CD4-positive, alpha-beta T cell treated with Interleukin-21 for 1 hour (primary cell): Measurements from ENCODE around the gene ADAMTS6.
"Not testable (repeated sequence)": the region's sequence is repeated elsewhere in the genome, so short reads cannot be mapped to it uniquely, and the experiment has no call there.

ENCODE experiments used
- DNase-seq: peaks from one replicate; pipeline ENCODE4 v3.0.0-alpha.2; 2020

ADAMTS6 gene, protein sequence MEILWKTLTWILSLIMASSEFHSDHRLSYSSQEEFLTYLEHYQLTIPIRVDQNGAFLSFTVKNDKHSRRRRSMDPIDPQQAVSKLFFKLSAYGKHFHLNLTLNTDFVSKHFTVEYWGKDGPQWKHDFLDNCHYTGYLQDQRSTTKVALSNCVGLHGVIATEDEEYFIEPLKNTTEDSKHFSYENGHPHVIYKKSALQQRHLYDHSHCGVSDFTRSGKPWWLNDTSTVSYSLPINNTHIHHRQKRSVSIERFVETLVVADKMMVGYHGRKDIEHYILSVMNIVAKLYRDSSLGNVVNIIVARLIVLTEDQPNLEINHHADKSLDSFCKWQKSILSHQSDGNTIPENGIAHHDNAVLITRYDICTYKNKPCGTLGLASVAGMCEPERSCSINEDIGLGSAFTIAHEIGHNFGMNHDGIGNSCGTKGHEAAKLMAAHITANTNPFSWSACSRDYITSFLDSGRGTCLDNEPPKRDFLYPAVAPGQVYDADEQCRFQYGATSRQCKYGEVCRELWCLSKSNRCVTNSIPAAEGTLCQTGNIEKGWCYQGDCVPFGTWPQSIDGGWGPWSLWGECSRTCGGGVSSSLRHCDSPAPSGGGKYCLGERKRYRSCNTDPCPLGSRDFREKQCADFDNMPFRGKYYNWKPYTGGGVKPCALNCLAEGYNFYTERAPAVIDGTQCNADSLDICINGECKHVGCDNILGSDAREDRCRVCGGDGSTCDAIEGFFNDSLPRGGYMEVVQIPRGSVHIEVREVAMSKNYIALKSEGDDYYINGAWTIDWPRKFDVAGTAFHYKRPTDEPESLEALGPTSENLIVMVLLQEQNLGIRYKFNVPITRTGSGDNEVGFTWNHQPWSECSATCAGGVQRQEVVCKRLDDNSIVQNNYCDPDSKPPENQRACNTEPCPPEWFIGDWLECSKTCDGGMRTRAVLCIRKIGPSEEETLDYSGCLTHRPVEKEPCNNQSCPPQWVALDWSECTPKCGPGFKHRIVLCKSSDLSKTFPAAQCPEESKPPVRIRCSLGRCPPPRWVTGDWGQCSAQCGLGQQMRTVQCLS (N-terminal part only)

DNA sequence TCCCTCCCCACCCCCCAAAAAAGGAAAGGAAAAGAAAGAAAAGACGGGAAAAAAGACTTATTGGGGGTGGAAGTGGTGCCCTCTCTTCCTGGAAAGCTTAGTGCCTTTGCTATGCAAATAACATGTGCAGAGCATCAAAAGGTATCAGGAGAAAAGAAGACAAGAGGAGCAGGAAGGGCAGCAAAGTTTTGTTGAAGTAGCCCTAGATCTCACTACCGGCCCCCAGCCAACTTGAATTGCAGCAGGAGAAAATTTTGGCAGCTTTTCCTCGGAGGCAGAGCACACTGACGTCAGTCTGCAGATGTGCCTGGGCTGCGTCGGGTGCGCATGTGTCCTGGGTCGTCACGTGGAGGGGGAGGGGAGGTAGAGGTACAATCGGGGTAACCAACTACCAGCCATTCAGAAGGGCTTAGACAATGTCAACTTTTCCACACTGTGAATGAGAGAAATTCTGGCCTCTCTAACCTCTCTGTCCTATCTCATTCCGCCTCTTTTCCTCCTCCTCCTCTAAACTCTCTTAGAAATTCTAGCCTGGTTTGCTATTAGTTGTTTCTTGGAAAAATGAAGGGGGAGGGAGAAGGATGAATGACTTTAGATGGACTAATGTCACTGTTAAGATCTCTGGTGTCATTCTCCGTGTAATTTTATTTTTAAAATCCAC lies at the start of gene ADAMTS6:
Gene ADAMTS6, minus strand, starts transcription at position 286 of the 661 bp plus-strand sequence. CDS start 8,247 bp downstream, outside the sequence.
- DNase-seq: peak; percentile 81

DNA sequence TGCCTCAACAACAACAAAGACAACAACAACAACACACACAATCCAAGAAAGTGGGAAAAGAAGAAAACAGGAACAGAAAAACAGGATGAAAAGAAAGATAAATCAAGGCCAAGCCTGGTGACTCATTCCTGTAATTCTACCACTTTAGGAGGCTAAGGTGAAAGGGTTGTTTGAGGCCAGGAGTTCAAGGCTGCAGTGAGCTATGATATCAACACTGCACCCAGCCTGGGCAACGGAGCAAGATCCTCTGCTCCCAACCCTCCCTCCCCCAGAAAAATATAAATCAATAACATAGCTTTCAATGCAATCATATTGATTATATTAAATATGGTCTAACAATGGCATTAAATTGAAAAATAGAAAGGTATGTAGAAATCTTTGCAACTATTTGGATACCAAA lies 49.2 kb upstream of the ADAMTS6 start:
- no peak for DNase-seq

GRCh38 chr5:65525726-65526125 lies 44.0 kb upstream of the ADAMTS6 start:
- no peak for DNase-seq

DNA sequence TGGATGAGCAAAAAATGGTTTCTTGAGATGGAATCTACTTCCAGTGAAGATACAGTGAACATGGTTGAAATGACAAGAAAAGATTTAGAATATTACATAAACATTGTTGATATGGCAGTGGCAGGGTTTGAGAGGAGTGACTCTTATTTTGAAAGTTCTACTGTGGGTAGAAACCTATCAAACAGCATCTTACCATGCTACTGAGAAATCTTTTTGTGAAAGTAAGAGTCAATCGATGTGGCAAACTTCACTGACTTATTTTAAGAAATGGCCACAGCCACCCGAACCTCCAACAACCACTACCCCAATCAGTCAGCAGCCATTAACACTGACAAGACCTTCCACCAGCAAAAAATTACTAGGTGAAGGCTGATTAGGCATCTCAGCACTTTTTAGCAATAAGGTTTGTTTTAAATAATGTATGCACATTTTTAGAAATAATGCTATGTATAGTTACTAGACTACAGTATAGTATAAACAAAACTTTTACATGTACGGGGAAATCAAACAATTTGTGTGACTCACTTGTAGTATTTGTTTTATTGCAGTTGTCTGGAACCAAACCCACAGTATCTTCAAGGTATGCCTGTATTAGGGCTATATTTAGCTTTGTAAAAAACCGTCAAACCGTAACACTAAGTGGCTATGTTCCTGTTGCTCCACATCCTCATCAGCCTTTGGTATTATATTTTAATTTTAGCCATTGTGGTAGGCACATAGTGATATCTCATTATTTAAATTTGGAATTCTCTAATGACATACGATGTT lies 30.6 kb upstream of the ADAMTS6 start:
- DNase-seq: no peak

- DNase-seq: no peak
These were observed 27.3 kb upstream of the ADAMTS6 start for GRCh38 chr5:65508978-65509377.

- DNase-seq: no peak
These were observed 25.2 kb upstream of the ADAMTS6 start for GRCh38 chr5:65506961-65507360.

- DNase-seq: no peak
These were observed 7.4 kb upstream of the ADAMTS6 start for GRCh38 chr5:65489119-65489518.

GRCh38 chr5:65488038-65488687 lies 6.4 kb upstream of the ADAMTS6 start:
- DNase-seq: not testable (repeated sequence)

- not testable (repeated sequence) for DNase-seq
These were observed 5.1 kb upstream of the ADAMTS6 start for GRCh38 chr5:65486803-65487202.

DNA sequence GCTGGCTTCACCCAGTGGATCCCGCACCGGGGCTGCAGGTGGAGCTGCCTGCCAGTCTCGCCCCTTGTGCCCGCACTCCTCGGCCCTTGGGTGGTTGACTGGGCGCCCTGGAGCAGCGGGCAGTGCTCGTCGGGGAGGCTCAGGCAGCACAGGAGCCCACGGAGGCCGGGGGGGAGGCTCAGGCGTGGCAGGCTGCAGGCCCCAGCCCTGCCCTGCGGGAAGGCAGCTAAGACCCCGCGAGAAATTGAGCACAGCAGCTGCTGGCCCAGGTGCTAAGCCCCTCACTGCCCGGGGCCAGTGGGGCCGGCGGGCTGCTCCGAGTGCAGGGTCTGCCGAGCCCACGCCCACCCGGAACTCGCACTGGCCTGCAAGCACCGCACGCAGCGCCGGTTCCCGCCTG lies 3.7 kb upstream of the ADAMTS6 start:
- DNase-seq: no peak

DNA sequence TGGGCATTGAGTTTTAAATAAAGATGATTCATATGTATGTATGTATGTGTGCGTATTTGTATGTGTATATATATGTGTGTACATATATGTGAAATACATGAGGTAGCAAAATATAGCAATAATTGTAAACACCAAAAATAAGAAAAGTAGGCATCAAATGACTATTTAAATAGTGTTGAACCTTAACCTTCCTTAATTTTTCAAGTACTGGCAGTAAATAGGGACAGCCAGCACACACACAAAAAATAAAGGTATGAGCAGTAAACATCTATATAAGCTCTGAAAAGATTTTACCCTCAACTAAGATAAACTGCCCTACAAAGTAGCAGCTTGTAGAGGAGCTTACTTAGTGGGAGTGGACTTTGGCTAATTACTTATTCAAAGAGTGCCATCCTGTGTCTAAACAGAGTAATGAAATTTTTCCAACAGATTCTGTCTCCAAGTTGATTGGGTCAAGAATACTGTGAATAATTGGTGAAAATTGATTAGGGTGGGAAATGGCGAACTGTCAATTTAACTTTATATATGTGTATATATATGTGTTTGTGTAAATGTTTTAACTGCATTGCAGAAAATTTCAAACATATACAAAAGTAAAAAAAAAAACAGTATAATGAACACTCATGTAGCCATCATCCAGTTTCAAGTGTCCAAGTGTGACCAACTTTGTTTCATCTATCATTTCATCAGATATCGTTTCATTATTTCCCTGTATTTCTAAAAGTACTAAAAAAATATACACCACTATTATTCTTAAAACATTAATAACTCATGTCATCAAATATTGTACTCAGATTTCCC lies 2.0 kb upstream of the ADAMTS6 start:
- DNase-seq: peak; percentile 70

GRCh38 chr5:65482736-65483545 lies 1.2 kb upstream of the ADAMTS6 start:
- peak; percentile 47 for DNase-seq

DNA sequence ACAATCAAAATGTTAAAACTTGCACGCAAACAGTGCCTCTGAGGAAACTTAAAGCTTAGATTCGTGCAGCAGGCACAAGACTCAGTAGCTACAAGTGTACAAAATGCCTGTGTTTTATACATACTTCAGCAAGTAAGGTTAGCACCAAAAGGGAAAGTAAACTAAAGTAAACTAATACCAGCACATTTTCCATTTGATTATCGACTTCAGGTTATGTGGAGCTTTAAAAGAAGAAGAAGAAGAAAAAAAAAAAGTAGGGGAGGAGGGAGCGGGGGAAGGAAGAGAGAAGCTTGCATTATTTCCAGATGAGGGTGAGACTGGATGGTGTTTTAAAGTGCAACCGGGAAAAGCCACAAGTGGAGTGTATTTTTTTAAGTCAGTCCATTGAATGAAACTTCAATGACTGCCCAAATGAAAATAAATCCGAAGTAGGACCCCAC lies 596 bp upstream of the ADAMTS6 start:
- no peak for DNase-seq

DNA sequence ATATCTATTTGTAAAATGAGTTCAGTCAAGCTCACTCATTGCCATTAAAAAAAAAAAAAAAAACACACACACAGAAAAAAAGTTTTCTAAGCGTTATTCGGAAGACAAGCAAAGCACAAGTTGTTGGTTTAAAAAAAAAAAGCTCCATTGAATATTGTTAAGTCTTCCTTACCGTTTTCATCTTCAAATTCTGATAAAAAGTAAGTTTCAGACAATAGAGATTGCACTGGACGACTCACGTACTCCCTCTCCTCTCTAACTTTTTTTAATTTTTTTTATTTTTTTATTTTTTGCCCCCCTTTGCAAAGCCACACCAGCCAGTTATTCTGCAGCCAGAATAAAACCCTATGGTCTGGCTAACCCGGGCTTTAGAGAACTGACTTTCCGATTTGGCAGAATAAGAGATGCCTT lies 544 bp downstream of the ADAMTS6 start:
- DNase-seq: no peak

- peak; percentile 26 for DNase-seq
These were observed 1.3 kb downstream of the ADAMTS6 start for GRCh38 chr5:65480306-65480865.

GRCh38 chr5:65479527-65479926 lies 2.2 kb downstream of the ADAMTS6 start:
- DNase-seq: no peak

DNA sequence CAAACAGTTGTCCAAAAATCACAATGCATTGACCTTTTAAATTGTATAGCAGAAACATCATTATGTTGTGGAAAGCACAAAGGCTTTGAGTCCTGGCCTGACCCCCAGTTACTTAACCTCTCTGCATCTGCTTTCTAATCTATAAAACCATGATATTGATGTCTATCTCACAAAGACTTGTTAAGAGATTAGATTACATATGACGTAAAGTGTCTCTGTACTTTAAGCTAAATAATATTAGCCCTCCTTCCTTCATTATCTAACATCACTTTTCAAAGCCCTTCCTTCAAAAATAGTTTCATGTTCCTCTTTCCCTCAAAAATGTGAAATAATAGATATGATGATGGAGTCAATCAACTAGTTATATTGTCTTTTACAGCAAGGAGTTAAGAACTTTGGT lies 3.4 kb downstream of the ADAMTS6 start:
- no peak for DNase-seq

GRCh38 chr5:65475895-65476294 lies 5.8 kb downstream of the ADAMTS6 start:
- no peak for DNase-seq

DNA sequence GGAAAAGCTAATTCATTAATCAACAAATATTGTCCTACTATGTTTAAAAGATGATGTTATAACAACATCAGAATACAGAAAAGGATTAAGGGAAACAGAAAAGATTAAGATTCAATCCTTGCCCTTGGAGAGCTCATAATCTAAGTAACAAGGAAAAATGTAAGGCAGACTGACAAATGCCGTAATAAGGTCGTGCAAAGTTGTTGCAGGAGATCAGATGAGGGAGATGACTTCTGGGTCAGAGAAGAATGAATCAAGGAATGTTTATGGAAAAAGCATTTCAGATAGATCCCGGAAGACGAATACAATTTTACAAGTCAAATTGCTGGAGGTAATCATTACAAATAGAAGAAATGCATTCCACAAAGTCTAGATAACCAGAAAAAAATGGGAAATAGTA lies 6.4 kb downstream of the ADAMTS6 start:
- no peak for DNase-seq
